ENCODE measurements around the gene STX18.
"Not testable (repeated sequence)": the region's sequence is repeated elsewhere in the genome, so short reads cannot be mapped to it uniquely, and the experiment has no call there.

The STX18 gene

DNA sequence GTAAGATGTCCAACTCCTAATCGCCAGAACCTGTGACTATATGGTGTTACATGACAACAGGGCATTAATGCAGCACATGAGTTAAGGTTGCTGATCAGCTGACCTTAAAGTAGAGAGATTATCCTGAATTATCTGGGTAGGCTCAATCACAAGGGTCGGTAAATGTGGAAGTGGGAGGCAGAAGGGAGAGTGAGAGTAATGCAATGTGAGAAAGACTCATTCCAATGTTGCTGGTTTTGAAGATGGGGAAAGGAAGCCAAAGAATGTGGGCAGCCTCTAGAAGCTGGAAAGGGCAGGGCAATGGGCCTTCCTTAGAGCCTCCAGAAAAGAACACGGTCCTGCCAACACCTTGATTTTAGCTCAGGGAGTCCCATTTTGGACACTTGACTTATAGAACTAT is 67.4 kb downstream of the STX18 start:
- DNase-seq: no peak

DNA sequence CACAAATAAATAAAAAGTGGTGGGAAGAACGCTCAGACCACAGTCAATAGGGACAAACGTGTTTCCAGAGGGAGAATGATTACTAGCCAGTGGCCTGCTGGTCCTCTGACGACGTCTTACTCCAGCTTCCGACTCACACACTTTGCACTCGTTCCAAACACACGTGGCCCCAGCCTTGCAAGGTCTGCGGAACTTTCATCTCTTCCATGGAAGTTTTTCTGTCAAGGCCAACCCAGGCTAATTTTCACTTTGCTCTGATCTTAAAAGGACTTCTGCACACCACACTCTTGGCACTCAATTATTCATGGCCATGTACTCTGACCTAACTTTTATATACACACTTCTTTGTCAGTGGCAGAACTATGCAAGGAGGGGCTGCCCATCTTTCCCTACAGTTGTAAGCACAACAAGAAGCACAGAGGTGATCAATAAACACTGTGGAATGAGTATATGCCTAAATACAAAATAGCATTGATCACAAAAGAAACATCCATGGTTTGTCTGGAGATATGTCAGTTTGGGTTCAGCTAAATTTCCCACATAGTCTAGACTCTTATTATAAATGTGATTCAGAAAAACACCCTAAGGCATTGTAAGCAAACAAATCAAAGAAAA is 69.4 kb downstream of the STX18 start:
- DNase-seq: no peak

DNA sequence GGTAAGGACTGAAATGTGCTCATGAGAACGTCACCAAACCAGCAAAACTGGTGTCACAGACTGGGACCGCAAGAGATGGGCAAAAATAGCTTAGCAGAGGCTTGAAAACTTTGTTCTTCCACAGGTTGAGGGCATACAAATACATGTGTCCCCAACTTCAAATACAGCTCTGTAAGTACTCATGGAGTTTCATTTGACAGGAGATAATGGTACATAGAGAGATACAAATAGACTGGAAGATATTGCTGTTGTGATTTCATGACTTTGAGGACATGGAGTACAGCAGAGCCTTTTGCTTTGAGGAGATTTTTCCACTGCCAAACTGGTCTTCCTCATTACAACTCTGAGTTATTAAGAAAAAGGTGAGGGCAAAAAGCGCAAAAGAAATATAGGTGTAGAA is 70.7 kb downstream of the STX18 start:
- DNase-seq: no peak

DNA sequence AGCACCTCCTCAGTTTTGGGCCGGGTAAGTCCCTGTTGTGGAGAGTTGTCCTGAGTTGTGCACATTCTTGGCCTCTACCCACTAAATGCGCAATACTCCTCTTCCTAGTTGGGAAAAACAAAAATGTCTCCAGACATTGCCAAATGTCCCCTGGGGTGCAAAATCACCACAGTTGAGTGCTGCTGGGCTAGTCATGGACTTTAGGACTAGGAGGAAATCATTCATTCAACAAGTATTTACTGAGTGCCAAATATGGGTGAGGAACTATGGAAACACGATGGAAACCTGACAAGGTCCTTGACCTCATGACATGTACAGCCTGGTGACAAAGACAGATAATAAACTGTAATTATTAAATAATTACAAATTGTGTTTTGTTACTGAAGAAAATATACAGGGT is 71.6 kb downstream of the STX18 start:
- DNase-seq: no peak

DNA sequence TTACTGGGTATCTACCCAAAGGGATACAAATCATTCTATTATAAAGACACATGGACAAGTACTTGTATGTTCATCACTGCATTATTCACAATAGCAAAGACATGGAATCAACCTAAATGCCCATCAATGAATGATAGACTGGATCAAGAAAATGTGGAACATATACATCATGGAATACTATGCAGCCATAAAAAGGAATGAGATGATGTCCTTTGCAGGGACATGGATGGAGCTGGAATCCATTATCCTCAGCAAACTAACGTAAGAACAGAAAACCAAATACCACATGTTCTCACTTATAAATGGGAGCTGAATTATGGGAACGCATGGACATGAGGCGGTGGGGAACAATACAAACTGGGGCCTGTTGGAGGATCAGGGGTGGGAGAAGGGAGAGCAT is 76.6 kb downstream of the STX18 start:
- DNase-seq: not testable (repeated sequence)

DNA sequence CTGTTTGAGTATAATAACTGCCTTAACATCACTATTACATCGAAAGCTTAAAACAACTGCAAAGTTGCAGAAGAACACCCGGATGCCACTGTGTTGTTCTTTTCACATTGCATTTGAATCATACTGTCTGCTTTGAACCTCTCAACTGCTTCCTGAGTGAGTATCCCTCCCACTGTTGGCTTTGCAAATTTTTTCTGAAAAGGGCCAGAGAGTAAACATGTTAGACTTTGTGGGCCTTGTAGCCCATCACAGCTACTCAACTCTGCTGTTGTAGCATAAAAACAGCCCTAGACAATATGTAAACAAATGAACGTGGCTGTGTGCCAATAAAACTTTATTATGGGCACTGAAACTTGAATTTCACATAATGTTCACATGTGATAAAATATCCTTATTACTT is 78.9 kb downstream of the STX18 start:
- no peak for DNase-seq

DNA sequence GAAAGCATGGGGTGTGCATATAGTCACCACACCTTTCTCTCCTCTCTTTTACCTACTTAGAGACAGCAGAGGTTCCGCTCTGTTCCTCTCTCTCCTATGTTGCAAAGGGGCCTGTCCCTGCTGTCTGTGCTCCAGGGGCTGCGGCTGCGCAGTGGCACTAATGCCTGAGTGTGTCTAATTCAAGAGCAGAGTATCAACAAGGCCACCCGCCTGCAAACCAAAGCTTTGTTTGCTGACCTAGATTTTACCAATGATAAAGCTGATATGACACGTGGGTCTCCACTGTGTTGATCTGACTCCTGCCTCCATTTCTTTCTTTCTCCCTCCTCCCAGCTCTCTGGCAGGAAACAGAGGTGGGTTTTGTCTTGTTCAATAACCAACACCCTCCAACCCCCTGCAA is 80.0 kb downstream of the STX18 start:
- no peak for DNase-seq

DNA sequence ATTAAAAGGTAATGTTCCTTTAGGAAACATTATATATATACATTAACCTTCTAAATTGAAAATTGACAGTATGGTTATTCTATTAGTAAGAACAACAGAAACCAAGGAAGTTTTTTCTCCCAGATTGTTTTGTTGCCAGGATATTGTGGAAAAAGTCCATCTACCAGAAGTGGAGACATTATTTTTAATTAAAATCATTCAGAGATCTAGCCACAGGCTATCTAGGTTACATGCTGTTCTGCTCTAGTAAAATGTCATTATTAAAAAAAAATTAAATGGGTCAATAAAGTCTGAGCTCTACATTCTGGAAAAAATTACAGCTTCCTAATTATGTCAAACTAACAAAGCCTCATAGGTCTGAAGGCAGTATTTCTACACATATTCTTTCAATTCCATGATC is 80.7 kb downstream of the STX18 start:
- no peak for DNase-seq

DNA sequence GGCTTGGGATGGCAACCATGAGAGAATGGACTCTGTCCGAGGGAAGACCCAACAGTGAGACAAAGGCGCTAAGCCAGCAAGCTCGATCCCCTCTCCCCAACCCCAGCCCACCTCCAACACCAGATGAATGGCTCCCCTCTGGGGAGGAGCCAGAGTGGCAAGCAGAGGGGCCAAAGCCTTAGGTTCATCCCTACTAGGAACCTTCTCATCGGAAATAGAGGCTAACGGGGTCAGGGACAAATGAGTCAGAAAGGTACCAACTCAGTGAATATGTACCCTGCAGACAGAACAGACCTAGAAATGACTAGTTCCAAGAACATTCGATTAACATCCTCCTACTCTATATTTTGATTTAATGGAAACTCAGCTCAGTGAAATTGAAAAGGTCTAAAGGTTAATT is 81.1 kb downstream of the STX18 start:
- DNase-seq: no peak

DNA sequence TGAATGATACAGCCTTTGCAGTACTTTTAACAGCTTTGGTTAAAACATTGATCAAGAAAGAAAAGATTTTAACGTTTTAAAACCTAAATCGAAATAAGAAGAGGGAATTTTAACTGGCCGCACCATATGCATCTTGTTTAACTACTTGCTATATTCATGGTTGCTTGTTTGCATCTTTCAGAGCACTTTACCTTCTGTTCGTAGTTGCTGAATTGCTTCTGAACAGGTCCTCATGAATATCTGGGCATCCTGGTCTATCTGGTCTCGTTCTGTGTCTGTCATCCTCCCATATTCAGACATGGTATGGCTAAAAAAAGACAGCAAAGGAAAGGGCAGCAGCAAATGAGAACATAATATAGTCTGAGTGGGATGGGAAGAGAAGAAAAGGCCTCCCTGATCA is 82.7 kb downstream of the STX18 start:
- no peak for DNase-seq

DNA sequence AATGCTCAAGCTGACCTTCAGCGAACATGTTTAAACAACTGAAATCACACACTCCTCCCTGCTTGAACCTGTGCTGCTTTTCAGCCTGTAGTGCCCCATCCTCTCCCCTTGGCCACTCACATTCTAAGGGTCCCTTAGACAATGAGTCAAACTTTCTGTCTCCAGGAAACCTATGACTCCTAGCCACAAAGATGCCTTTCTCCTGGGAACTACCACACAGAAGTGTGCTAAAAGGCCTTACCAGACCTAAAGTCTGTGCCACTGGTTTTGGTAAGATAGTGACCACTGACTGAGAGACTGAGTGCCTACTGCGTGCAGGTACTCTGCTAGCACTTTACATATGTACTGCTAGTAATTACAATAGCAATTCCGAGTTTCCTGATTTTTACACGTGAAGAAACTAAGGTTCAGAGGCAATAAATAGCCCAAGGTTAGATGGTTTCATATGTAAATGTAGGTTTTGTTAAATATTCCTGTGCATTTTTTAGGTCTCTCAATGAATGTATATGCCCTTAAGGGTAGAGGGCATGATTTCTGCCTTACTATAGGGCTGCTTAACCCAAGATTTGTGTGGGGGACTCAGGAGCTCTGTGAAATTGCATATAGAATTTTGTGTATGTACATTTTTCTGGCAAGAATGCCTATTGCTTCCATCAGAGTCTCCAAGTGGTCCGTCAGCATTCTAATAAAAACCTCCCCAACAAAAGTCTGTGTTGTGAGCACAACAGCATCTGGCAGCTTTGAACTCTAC is 83.9 kb downstream of the STX18 start:
- no peak for DNase-seq

DNA sequence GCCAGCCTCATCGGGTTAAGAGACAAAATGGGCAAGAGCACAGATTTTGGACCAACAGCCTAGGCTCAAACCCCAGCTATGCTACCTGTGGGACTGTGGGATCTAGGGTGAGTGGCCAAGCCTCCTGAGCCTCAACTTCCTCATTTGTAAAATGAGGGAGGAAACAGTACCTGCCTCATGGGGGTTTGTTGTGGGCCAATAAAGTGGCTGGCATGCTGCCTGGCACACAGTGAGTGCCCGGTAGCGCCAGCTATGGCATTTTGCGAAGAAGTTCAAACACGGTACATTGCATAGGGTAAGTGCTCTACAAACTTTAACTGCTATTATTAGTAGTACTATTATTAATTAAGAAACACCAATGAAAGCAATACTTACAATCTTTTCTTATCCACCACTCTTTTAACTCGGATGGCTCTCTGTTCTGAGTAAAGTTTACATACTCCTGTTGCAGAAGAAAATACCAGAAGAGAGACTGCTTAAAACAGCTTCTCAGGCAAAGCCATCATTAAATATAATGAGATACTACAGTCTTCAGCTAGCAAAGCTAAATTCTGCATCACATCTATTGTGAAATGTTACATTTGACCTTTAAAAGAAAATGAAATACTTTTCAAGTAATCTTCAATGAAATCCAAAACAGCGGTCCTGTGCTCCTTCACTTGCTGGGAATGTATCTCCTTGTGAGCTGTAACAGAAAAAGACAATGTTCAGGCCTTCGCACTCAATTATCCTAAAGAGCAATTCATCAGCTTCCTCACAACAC is 84.9 kb downstream of the STX18 start:
- DNase-seq: no peak

DNA sequence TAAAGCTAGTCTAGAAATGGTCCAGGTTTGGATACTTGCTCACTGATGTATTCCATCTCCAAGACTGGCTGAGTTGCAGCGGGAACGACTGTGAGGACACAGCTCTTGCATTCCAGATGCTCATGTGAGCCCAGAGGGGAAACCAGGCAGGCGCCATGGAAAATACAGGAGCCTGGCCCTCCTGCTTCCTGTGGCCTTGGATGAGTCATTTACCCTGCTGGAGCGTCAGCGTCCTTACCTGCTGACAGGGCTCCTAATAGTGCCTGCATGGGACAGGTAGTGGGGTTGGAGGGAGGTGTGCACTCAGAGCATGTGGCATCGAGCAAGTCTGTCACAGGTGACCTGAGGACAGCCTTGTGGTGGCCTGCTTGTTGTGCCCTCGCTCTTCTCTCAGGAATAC is 85.5 kb downstream of the STX18 start:
- no peak for DNase-seq

DNA sequence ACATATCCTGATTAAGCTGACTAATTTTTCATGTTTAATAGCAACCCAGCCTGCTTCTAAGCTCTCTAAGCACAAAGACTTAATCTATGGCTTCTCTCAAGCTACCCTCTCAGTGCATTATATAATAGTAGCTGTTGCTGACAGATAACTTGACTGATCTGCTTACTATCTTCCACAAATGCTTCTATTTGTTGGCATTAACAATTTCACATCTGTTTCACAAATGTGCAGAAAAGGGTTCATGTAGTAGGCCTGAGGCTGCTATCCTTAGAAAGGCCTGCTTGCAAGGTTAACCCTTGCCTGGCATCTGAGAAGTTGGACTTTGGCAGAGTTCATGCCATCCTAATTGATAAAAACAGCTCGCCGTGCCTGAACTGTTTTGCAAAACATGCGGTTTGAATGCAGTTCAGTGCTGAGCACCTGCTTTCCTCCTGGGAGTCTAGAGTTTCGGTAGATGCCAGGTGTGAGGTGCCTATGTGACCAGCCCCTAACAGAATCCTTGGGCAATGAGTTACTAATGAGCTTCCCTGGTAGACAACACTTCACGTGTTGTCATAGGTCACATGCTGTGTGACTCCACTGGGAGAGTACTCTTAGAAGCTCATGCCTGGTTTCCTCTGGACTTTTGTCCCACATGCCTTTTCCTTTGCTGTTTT is 86.5 kb downstream of the STX18 start:
- no peak for DNase-seq

DNA sequence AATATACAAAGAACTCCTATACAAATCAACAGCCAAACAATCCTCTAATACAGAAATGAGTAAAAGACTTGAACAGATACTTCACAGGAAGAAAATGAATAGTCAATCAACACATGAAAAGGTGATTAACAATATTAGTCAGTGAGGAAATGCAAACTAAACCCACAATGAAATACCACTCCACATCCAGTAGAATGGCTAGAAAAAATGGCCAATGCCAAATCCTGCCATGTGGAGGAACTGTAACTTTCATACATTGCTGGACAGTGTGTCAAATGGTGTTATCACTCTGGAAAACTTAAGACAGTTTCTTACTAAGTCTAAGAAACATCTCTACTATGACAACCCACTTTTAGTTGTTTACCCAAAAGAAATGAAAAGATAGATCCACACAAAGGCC is 95.4 kb downstream of the STX18 start:
- DNase-seq: no peak

DNA sequence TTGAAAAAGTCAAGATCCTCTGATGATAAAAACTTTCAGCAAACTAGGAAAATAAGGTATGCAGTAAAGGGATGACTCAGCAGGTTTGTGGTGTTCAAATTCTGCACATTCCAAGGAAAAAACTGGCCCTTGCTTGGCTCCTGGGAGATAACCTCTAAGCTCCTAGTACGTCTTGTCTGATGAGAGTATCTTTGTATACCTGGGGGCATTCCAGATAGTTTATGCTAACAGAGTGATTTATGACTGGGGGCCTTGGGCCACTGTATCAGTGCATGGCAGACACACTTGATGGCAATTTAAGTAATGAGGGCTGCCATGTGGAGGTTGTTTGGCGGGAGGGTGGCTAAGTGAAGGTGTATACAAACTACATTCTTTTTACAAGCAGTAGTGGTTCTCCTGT is 98.0 kb downstream of the STX18 start:
- DNase-seq: no peak

DNA sequence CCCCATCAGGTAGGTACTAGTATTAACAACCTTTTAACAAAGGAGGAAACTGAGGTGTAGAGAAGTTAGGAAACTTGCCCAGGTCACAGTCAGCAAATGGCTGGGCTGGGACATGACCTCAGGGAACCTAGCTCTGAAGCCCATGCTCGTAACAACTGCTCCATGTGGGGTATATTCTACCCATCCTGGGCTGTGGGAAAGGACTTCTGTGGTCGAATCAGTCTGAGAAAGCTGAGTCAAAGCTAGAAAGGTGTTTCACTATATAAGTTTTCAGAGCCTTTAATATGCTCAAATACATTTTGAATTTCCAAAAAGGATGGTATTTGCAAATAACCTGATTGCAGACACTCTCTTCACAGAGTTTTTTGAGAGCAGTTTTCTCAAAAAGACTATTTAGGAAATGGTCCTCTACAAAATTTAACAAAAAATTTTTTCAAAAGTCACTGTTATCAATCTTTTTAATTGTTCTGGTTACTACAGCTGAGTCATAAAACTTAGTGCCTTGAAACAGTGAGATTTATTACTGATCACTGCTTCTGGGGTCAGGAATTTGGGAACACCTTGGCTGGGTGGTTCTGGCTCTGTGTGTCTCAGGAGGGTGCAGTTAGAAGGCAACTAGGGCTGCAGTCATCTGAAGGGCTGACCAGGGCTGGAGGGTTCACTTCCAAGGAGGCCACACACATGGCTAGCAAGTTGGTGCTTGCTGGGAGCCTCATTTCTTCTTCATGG is 101.4 kb downstream of the STX18 start:
- no peak for DNase-seq

DNA sequence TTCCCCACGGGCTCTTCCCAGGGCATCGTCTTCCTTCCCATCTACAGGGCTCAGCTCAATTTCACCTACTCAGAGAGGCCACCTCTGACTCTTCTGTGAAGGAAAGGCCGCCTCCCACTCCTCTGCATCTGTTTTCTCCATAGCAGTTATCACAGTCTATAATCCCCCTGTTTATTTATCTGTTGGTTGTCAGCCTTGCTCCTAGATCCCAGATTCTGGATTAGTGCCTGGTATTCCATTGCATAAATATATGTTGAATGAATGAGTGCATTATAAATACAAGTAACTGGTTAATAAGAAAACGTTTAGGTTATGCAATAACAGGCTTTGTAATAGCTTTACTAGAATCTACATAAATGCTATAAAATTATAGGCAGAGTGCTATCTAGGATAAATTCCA is 102.1 kb downstream of the STX18 start:
- DNase-seq: no peak

DNA sequence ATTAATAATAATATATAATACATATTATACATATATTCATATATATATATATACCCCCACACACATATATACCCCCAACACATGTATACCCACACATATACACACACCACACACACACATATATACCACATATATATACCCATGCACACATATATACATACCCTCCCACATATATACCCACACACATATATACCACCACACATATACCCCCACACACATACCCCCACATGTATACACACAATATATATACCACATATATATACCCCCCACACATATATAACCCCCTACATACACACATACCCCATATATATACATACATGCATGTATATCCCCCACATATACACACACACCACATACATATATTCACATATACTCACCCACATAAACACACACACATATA is 103.0 kb downstream of the STX18 start:
- DNase-seq: no peak

DNA sequence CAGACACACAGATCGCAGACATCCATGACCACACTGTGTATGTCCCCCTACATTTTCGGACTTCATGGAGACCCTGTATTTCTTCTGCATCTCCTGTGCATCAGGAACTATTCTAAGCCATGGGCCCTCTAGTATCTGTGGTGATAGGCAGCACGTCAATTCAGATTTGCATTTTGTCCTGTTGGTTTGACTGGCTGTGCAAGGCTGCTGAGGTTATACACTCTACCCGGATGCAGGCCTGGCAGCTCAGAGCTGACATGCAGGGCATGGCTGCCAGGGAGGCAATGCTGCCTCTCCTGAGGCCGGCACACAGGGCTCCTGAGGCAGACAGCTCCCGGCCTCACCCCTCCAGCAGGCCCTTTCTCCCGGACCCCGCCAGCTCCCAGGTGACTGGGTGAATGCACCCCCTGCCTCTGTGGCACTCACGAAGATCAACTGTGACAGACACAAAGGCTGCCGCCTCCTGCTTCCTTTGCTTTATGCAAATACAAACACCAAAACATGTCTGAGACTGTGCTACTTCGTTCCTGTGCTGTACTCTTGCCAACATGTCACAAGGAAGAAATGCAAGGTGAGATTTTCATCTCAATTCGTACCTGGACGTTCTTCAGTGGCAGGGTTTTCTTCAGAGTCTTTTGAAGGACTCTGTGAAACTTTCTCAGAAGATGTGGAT is 103.9 kb downstream of the STX18 start:
- DNase-seq: no peak

DNA sequence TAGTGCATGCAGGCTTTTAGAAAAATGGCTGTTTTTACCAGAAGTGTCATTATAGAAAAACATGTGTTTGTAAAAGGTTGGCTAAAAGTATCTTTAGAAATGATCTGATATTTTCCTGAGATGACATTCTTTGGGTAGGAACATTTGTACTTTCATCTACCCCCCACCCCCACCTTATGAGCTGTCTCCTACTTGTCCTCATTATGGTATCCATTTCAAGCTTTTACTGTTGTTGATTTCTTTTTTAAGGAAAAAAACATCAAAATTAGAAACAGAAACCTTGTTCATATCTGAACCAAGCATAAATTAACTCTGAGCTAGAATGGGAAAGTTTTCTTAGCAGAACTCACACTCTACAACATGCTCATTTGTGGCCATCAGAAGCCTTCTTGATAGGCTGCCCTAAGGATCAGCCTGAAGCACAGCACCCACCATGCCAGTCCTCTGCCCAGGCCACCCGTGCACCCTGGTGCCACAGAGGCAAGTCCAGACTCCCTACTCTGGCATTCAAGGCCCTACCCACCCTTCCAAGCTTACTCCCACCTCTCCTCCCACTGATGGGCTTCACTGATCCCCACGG is 105.5 kb downstream of the STX18 start:
- DNase-seq: no peak

DNA sequence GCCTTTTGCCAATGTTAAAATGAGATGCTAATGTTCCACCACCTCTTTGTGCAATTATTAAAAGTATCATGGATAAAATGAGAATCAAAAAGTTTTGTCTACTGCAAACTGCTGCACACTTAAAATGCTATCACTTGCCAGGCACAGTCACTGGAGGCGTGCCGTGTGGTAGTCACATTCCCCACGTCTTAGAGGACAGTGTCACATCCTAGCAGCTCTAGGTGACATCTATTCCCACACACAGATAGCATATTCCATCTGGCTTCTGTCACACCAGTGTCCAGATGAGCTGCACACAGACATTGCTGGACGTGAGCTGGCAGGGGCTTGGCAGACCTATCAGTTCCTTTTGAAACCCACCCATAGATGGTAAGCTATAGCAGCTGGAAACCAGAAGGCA is 107.9 kb downstream of the STX18 start:
- DNase-seq: no peak

Data from NCI-H2029 (cell line).